H9 (cell line): ENCODE measurements around the gene HCN4. TPM values are rescaled to one million over a fixed set of nuclear protein-coding genes. Genes with fewer than 3 reads are reported as not detected.

Source experiments
- DNase-seq: peaks from one replicate; pipeline ENCODE4 v3.0.0-alpha.2; 2017
- H2AFZ ChIP-seq: one replicate; pipeline ENCODE4 v1.6.1; 2013; ENCODE audit warnings: mild to moderate bottlenecking, low read length, control low read depth, moderate library complexity
- H2AK5ac ChIP-seq: 2 replicates; pipeline ENCODE4 v1.6.1; 2013; ENCODE audit warnings: low read length, control low read depth, mixed read lengths; ENCODE audit not compliant: insufficient read length
- H2BK120ac ChIP-seq: one replicate; pipeline ENCODE4 v1.6.1; 2013; ENCODE audit warnings: low read depth, mild to moderate bottlenecking, low read length, control low read depth, inconsistent platforms; ENCODE audit not compliant: poor library complexity, severe bottlenecking
- H2BK12ac ChIP-seq: 2 replicates; pipeline ENCODE4 v1.6.1; 2013; ENCODE audit warnings: low read length, control low read depth, mixed read lengths, low read depth; ENCODE audit not compliant: insufficient read length
- H2BK15ac ChIP-seq: 2 replicates; pipeline ENCODE4 v1.6.1; 2013; ENCODE audit warnings: low read depth, low read length, control low read depth
- H2BK20ac ChIP-seq: one replicate; pipeline ENCODE4 v1.6.1; 2013; ENCODE audit warnings: low read depth, mild to moderate bottlenecking, low read length, control low read depth, inconsistent platforms; ENCODE audit not compliant: poor library complexity, severe bottlenecking
- H2BK5ac ChIP-seq: 2 replicates; pipeline ENCODE4 v1.6.1; 2013; ENCODE audit warnings: low read length, control low read depth, mixed read lengths; ENCODE audit not compliant: insufficient read length
- H3K14ac ChIP-seq: 2 replicates; pipeline ENCODE4 v1.6.1; 2013; ENCODE audit warnings: low read length, control low read depth; ENCODE audit not compliant: insufficient read depth
- H3K18ac ChIP-seq: 2 replicates; pipeline ENCODE4 v1.6.1; 2013; ENCODE audit warnings: low read depth, mild to moderate bottlenecking, mixed read lengths, low read length, control low read depth; ENCODE audit not compliant: insufficient read length
- H3K23ac ChIP-seq: 2 replicates; pipeline ENCODE4 v1.6.1; 2013; ENCODE audit warnings: low read length, control low read depth, mixed read lengths, low read depth; ENCODE audit not compliant: insufficient read length
- H3K23me2 ChIP-seq: 2 replicates; pipeline ENCODE4 v1.6.1; 2013; ENCODE audit warnings: low read depth, mild to moderate bottlenecking, mixed read lengths, low read length, control low read depth; ENCODE audit not compliant: insufficient read length, poor library complexity, severe bottlenecking
- H3K27ac ChIP-seq: 2 replicates; pipeline ENCODE4 v1.5.1; 2013; ENCODE audit warnings: low read length, control low read depth, mixed read lengths, low read depth; ENCODE audit not compliant: insufficient read length
- H3K27me3 ChIP-seq: 2 replicates; pipeline ENCODE4 v1.6.1; 2013; ENCODE audit warnings: low read length, control low read depth, inconsistent platforms; ENCODE audit not compliant: insufficient read depth
- H3K4ac ChIP-seq: 2 replicates; pipeline ENCODE4 v1.6.1; 2013; ENCODE audit warnings: low read depth, mild to moderate bottlenecking, control low read depth, inconsistent platforms, low read length, moderate library complexity
- H3K4me1 ChIP-seq: 2 replicates; pipeline ENCODE4 v1.6.1; 2013; ENCODE audit warnings: low read length, control low read depth, inconsistent platforms; ENCODE audit not compliant: insufficient read depth
- H3K4me2 ChIP-seq: 2 replicates; pipeline ENCODE4 v1.6.1; 2013; ENCODE audit warnings: low read length, control low read depth, mixed read lengths; ENCODE audit not compliant: insufficient read length, insufficient read depth
- H3K56ac ChIP-seq: 2 replicates; pipeline ENCODE4 v1.6.1; 2013; ENCODE audit warnings: low read depth, mild to moderate bottlenecking, mixed read lengths, low read length, control low read depth; ENCODE audit not compliant: insufficient read length
- H3K79me1 ChIP-seq: 2 replicates; pipeline ENCODE4 v1.6.1; 2013; ENCODE audit warnings: low read depth, mild to moderate bottlenecking, moderate library complexity, low read length, control low read depth, inconsistent platforms; ENCODE audit not compliant: insufficient read depth, poor library complexity, severe bottlenecking
- H3K79me2 ChIP-seq: 2 replicates; pipeline ENCODE4 v1.6.1; 2013; ENCODE audit warnings: low read length, control low read depth, inconsistent platforms; ENCODE audit not compliant: insufficient read depth
- H3K9ac ChIP-seq: 2 replicates; pipeline ENCODE4 v1.6.1; 2013; ENCODE audit warnings: low read length, control low read depth, mixed read lengths; ENCODE audit not compliant: insufficient read length; ENCODE audit errors: extremely low read depth
- H3K9me3 ChIP-seq: one replicate; pipeline ENCODE4 v1.6.1; 2013; ENCODE audit warnings: low read depth, low read length, inconsistent platforms; ENCODE audit not compliant: control insufficient read depth
- H3T11ph ChIP-seq: one replicate; pipeline ENCODE4 v1.6.1; 2013; ENCODE audit warnings: mild to moderate bottlenecking, low read length, control low read depth, inconsistent platforms
- H4K20me1 ChIP-seq: one replicate; pipeline ENCODE4 v1.6.1; 2013; ENCODE audit not compliant: control insufficient read depth, insufficient read length, insufficient read depth
- H4K5ac ChIP-seq: 2 replicates; pipeline ENCODE4 v1.6.1; 2013; ENCODE audit warnings: low read depth, mild to moderate bottlenecking, mixed read lengths, low read length, control low read depth; ENCODE audit not compliant: insufficient read length
- H4K8ac ChIP-seq: replicated peaks from 2 replicates; pipeline ENCODE4 v1.6.1; 2013; ENCODE audit warnings: low read length, control low read depth, mixed read lengths, low read depth; ENCODE audit not compliant: insufficient read length
- H4K91ac ChIP-seq: 2 replicates; pipeline ENCODE4 v1.6.1; 2013; ENCODE audit warnings: low read depth, mild to moderate bottlenecking, moderate library complexity, mixed read lengths, low read length, control low read depth; ENCODE audit not compliant: insufficient read length
- H3K27ac Mint-ChIP-seq, 3 experiments: 2 replicates in 2 of 3; 3 replicates in 1 of 3; pipeline ENCODE4 v1.8.0; 2020 to 2021; ENCODE audit warnings: mixed read lengths in 3 of 3, mild to moderate bottlenecking in 1 of 3, moderate library complexity in 1 of 3
- H3K27me3 Mint-ChIP-seq: 2 replicates; pipeline ENCODE4 v1.8.0; 2021; ENCODE audit warnings: low read depth, mild to moderate bottlenecking, moderate library complexity, mixed read lengths
- H3K36me3 Mint-ChIP-seq, 3 experiments: 2 replicates in 2 of 3; 3 replicates in 1 of 3; pipeline ENCODE4 v1.8.0; 2020 to 2021; ENCODE audit warnings: low read depth in 3 of 3, mixed read lengths in 3 of 3; ENCODE audit not compliant: insufficient read depth in 1 of 3
- H3K4me1 Mint-ChIP-seq, 2 experiments: 2 replicates each; pipeline ENCODE4 v1.8.0; 2020; ENCODE audit warnings: mixed read lengths in 2 of 2
- H3K4me3 Mint-ChIP-seq, 2 experiments: 2 replicates in 1 of 2; 3 replicates in 1 of 2; pipeline ENCODE4 v1.8.0; 2020 to 2021; ENCODE audit warnings: mild to moderate bottlenecking in 2 of 2, mixed read lengths in 2 of 2, moderate library complexity in 1 of 2
- H3K9me3 Mint-ChIP-seq, 2 experiments: 2 replicates in 1 of 2; 3 replicates in 1 of 2; pipeline ENCODE4 v1.8.0; 2020; ENCODE audit warnings: mild to moderate bottlenecking in 2 of 2, mixed read lengths in 2 of 2, moderate library complexity in 1 of 2
- CTCF ChIP-seq: fragments of 200-600 bp; sonication (generic); conservative IDR thresholded peaks from 3 replicates; pipeline ENCODE4 v1.8.0; 2021; ENCODE audit warnings: antibody characterized with exemption, mild to moderate bottlenecking
- WGBS: extraction: QIAGEN DNeasy Blood & Tissue Kit; methylation state at CpG from one replicate; pipeline ENCODE4 v1.1.7; 2013; ENCODE audit warnings: missing lambda C conversion rate, low lambda C conversion rate, mixed read lengths; ENCODE audit not compliant: insufficient read length; ENCODE audit errors: extremely low coverage; 5-methylcytosine and 5-hydroxymethylcytosine counted together
- total RNA-seq: library from RNA; stranded (reverse); gene quantifications from 2 replicates; pipeline ENCODE4 v1.2.1, GENCODE V29; 2021

The HCN4 gene
- total RNA-seq, 1 experiment from 2014 or later, result 10.5 TPM

- H3K27ac ChIP-seq, result no peak overlapping the region
Observed at GRCh38 chr15:73320619-73321180, 48.1 kb downstream of the HCN4 start.

More at GRCh38 chr15:73320619-73321180, 48.1 kb downstream of the HCN4 start:
- H3K9ac ChIP-seq, result no peak overlapping the region
- no peak overlapping the region for H3K27ac Mint-ChIP-seq
- no peaks in the 10 kb centered on the region for H3K79me1 ChIP-seq
- WGBS, result no CpG with 5 or more reads among the region's 3 CpGs
- H2BK20ac ChIP-seq, result no peak overlapping the region
- no peak overlapping the region for H4K8ac ChIP-seq
- H4K91ac ChIP-seq, result no peak overlapping the region
- no peak overlapping the region for H3K4me2 ChIP-seq
- no peak overlapping the region for H2BK120ac ChIP-seq
- TF ChIP-seq CTCF, result no peak
- no peak overlapping the region for H4K5ac ChIP-seq
- no peak overlapping the region for H3K23ac ChIP-seq
- no peaks in the 10 kb centered on the region; a peak in 1 of 5 replicates for H3K9me3 Mint-ChIP-seq
- H3K4me3 Mint-ChIP-seq, result no peak overlapping the region
- no peak overlapping the region for H2BK15ac ChIP-seq
- H3K56ac ChIP-seq, result no peak overlapping the region
- no peak overlapping the region for H2BK12ac ChIP-seq
- no peaks in the 10 kb centered on the region for H3K9me3 ChIP-seq
- DNase-seq, result no peak
- peaks cover 15 to 19% of the 10 kb centered on the region in 2 experiments for H3K4me1 Mint-ChIP-seq
- peaks cover 3% of the 10 kb centered on the region for H4K20me1 ChIP-seq
- H3K4me1 ChIP-seq, result no peaks in the 10 kb centered on the region
- H2AK5ac ChIP-seq, result no peak overlapping the region
- H3K18ac ChIP-seq, result no peak overlapping the region
- H2BK5ac ChIP-seq, result no peak overlapping the region
- H3K14ac ChIP-seq, result no peak overlapping the region
- H3K23me2 ChIP-seq, result peaks cover 3% of the 10 kb centered on the region
- no peak overlapping the region for H3K4ac ChIP-seq
- no peak overlapping the region for H2AFZ ChIP-seq
- no peaks in the 10 kb centered on the region for H3K27me3 ChIP-seq
- H3K79me2 ChIP-seq, result no peaks in the 10 kb centered on the region
- no peak overlapping the region for H3T11ph ChIP-seq
- H3K36me3 Mint-ChIP-seq, result peaks cover 2 to 18% (median 12%) of the 10 kb centered on the region in 3 experiments; a peak in 5 of 7 replicates
- H3K27me3 Mint-ChIP-seq, result peaks cover 2% of the 10 kb centered on the region
